K562 (cell line): ENCODE data around the gene TAMALIN. TPM values are rescaled to one million over a fixed set of nuclear protein-coding genes. Genes with fewer than 3 reads are reported as not detected.

Experiments used
- ARID3A ChIP-seq: IDR thresholded peaks from 2 replicates; pipeline ENCODE4 v1.6.1; 2012; ENCODE audit warnings: low read depth, low read length, improper control_type of control experiment, borderline replicate concordance
- ATF1 ChIP-seq, 2 experiments: fragments of 450-650 bp in 1 of 2; IDR thresholded peaks; 2 replicates each; pipeline ENCODE4 v1.6.1; 2016; ENCODE audit warnings: missing compliant biosample characterization in 1 of 2, missing genetic modification characterization in 1 of 2
- CBFA2T2 ChIP-seq: fragments of 450-650 bp; conservative IDR thresholded peaks from 2 replicates; pipeline ENCODE4 v1.6.1; 2017; ENCODE audit warnings: mild to moderate bottlenecking
- HMBOX1 ChIP-seq: sonication (generic); IDR thresholded peaks from 2 replicates; pipeline ENCODE4 v1.6.1; 2016
- HMGN3 ChIP-seq: IDR thresholded peaks from 2 replicates; pipeline ENCODE4 v1.6.1; 2011; ENCODE audit warnings: borderline replicate concordance, low read depth, mild to moderate bottlenecking, mixed read lengths, low read length; ENCODE audit not compliant: insufficient read length; ENCODE audit errors: extremely low read depth
- JUN ChIP-seq, 2 experiments: sonication (generic) in 1 of 2; formaldehyde crosslinking in 1 of 2; IDR thresholded peaks; 2 replicates each; pipeline versions ENCODE4 v1.6.1 to v1.8.0; 2012 to 2022; ENCODE audit warnings: borderline replicate concordance in 2 of 2, mild to moderate bottlenecking in 2 of 2, improper control_type of control experiment in 1 of 2, low read depth in 1 of 2, low read length in 1 of 2, missing genetic modification reagents in 1 of 2
- MXI1 ChIP-seq: IDR thresholded peaks from 2 replicates; pipeline ENCODE4 v1.6.1; 2011; ENCODE audit warnings: low read depth, mild to moderate bottlenecking, improper control_type of control experiment, low read length
- NBN ChIP-seq: fragments of 450-650 bp; IDR thresholded peaks from 2 replicates; pipeline ENCODE4 v1.6.1; 2016; ENCODE audit warnings: low read depth, mild to moderate bottlenecking
- NELFE ChIP-seq: IDR thresholded peaks from 2 replicates; pipeline ENCODE4 v1.6.1; 2011; ENCODE audit warnings: mild to moderate bottlenecking; ENCODE audit not compliant: insufficient read depth, insufficient read length
- PML ChIP-seq: IDR thresholded peaks from 2 replicates; pipeline ENCODE4 v1.6.1; 2012; ENCODE audit warnings: low read length, inconsistent platforms
- STAT5B ChIP-seq: fragments of 250-450 bp; sonication (Bioruptor Pico); IDR thresholded peaks from 2 replicates; pipeline ENCODE4 v1.8.0; 2021; ENCODE audit warnings: mild to moderate bottlenecking, inconsistent platforms
- TBL1XR1 ChIP-seq, 2 experiments: IDR thresholded peaks; 2 replicates each; pipeline ENCODE4 v1.6.1; 2012; ENCODE audit warnings: improper control_type of control experiment in 2 of 2, low read length in 2 of 2, mild to moderate bottlenecking in 1 of 2
- TCF7 ChIP-seq: sonication (generic); IDR thresholded peaks from 2 replicates; pipeline ENCODE4 v1.6.1; 2016; ENCODE audit warnings: antibody characterized with exemption, borderline replicate concordance
- TEAD2 ChIP-seq: fragments of 450-650 bp; IDR thresholded peaks from 2 replicates; pipeline ENCODE4 v1.6.1; 2016; ENCODE audit warnings: missing genetic modification characterization, control low read depth, missing compliant biosample characterization
- TRIM25 ChIP-seq: fragments of 450-650 bp; IDR thresholded peaks from 2 replicates; pipeline ENCODE4 v1.7.0; 2016; ENCODE audit warnings: borderline replicate concordance
- ZBTB2 ChIP-seq: fragments of 450-650 bp; IDR thresholded peaks from 2 replicates; pipeline ENCODE4 v1.6.1; 2016; ENCODE audit warnings: antibody characterized with exemption
- ZBTB7A ChIP-seq: IDR thresholded peaks from 2 replicates; pipeline ENCODE4 v1.6.1; 2011; ENCODE audit warnings: low read depth, mild to moderate bottlenecking, low read length, moderate library complexity, borderline replicate concordance; ENCODE audit not compliant: control insufficient read depth
- ZEB2 ChIP-seq: fragments of 450-650 bp; IDR thresholded peaks from 2 replicates; pipeline ENCODE4 v1.6.1; 2016
- ZNF146 ChIP-seq: IDR thresholded peaks from one replicate; pipeline ENCODE4 v1.6.1; 2018; ENCODE audit warnings: missing compliant biosample characterization; ENCODE audit not compliant: unreplicated experiment
- ZNF395 ChIP-seq: fragments of 200-800 bp; sonication (Bioruptor generic); IDR thresholded peaks from 2 replicates; pipeline ENCODE4 v1.6.1; 2017; ENCODE audit warnings: missing genetic modification characterization, missing compliant biosample characterization
- polyA plus RNA-seq, 8 experiments: library from polyadenylated mRNA; depleted of rRNA in 4 of 8; stranded (reverse) in 5 of 8; unstranded in 3 of 8; fragments of >200 nt; fragmentation: Nextera tagmentation in 2 of 8; fragmentation: Illumina TruSeq in 1 of 8; extraction: Ambion mirVana in 2 of 8; extraction: Trizol in 1 of 8; gene quantifications; 2 replicates each; pipeline versions ENCODE4 v1.2.1 to v1.2.3, GENCODE V29; 2011 to 2014; ENCODE audit warnings: inconsistent platforms in 1 of 8, missing spikeins in 1 of 8
- total RNA-seq, 7 experiments: library from RNA; depleted of rRNA in 6 of 7; stranded (reverse); fragments of >200 nt in 6 of 7; fragmentation: Illumina TruSeq in 2 of 7; extraction: Trizol in 2 of 7; gene quantifications; 2 replicates each; pipeline versions ENCODE4 v1.2.1 to v1.2.3, GENCODE V29; 2011 to 2021; ENCODE audit warnings: low replicate concordance in 1 of 7

Gene TAMALIN
- total and polyA plus RNA-seq, 9 of the 15 experiments (the other 6 are each of a cell fraction or from before 2014, with no cell fraction given) = 0.74 to 2.2 (median 1.5) TPM; not detected in 2

GRCh38 chr12:51972849-51973273, 33.9 kb upstream of the TAMALIN start (continued):
- TF ChIP-seq NBN (peak; percentile 84), MXI1 (0 out of 2 replicates have a peak, but pooled peaks have one; percentile 43), ATF1 (CRISPR knock-in tag; IDR thresholded peaks at IDR 0.05) (no peak), ATF1 (tag; IDR thresholded peaks at IDR 0.05) (peak; percentile 52; the same call in 1 of the 2 replicates), PML (peak; percentile 91), ARID3A (0 out of 2 replicates have a peak, but pooled peaks have one; percentile 78), TCF7 (peak; percentile 74; the same call in 1 of the 2 replicates), TEAD2 (tag) (no peak), STAT5B (CRISPR knock-in tag) (no peak), CBFA2T2 (peak; percentile 95), ZNF395 (CRISPR knock-in tag) (peak; percentile 67; the same call in 1 of the 2 replicates), ZNF146 (no peak), HMGN3 (peak; percentile 90), ZBTB7A (peak; percentile 25; the same call in 1 of the 2 replicates), TRIM25 (no peak), HMBOX1 (peak; percentile 97), NELFE (no peak), TBL1XR1 (IDR thresholded peaks at IDR 0.05; ENCODE audit: low read length in 2 of 2) (peak in 1 of 2 experiments; percentile 96; a peak in 2 of 4 replicates), JUN (IDR thresholded peaks at IDR 0.05; ENCODE audit: borderline replicate concordance, low read depth, low read length) (peak; percentile 68), JUN (CRISPR knock-in tag; IDR thresholded peaks at IDR 0.05; ENCODE audit: borderline replicate concordance) (no peak), ZBTB2 (peak; percentile 68; the same call in 1 of the 2 replicates), ZEB2 (peak; percentile 86)
